Activated CD8-positive, alpha-beta memory T cell treated with anti-CD3 and anti-CD28 coated beads for 48 hours (primary cell): ENCODE results near the gene DHRS13.

Experiments
- DNase-seq, 3 experiments: peaks; one replicate each; pipeline ENCODE4 v3.0.0-alpha.2; 2020; ENCODE audit warnings: low read depth in 2 of 3, low spot score in 2 of 3

The DHRS13 gene

DNA sequence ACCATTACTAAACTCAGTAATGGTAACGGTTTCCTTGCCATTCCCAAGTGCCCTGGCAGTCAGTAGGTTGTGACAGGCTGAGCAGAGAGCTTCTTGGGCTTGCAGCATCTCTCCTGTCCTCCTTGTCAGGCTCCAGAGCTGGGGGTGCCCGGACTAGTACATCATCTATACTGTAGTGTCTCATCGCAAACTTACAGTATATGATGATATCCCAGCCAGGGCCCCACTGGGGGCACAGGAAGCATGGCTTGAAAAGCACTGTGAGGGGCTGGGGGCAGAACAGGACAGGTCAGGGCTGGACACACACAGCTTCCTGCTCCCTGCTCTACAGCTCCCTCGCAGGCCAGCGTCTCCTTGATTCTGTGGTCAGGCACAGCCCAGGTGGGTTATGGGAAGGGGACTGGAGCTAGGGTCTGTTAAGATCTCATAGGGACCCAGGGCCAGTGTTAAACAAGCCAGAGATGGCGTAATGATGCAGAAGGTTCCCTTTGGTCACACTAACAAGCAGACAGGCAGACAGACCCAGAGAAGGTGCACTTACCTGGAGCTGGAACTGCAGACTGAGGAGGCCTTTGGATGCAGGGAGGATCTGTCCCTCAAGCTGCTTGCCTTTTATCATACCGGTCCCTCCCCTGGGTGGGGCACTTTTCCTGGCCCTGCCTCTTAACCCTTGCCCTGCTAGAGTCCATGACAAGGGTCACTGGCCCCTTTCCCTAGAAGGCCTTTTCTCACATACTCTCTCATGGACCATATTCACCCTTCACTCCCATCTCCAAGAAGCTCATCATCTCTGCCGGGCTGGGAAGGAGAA lies 41.3 kb downstream of the DHRS13 start:
- no peak for DNase-seq

DNA sequence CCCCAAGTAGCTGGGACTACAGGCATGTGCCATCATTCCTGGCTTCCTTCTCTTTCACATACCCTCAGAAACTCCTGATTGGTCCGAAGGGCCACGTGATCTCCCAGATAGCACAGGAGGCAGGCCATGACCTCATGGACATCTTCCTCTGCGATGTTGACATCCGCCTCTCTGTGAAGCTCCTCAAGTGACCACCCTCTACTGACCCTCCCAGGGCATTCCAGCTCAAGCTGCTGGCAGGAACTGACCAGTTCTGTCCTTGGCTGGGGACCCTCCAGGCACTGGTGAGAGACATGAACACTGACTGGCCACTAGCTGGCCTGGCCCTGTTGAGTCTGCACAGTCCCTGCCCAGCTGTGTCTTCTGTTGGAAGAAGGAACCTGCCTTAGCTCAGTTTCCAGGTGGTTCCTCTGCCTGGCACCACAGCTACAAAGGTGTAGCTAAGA lies 42.5 kb downstream of the DHRS13 start:
- DNase-seq = no peak

DNA sequence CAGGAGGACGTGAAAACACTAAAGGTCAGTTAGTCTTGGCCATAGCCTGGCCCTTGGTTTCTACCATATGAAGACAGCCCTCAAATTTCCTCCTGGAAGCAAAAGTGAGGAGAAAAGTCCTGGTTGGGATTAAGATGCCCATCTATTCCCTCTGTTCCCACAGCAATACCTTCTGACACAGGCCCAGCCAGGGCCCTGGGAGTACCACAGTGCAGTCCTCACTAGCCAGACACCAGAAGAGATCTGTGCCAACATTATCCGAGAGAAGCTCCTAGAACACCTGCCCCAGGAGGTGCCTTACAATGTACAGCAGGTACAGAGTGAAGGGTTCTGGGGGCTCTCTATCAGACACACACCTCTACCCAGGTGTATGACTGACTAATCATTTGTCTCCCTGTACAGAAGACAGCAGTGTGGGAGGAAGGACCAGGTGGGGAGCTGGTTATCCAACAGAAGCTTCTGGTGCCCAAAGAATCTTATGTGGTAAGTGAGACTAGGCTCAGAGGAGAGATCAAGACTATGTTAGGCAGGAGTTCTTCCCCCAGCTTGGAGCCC lies 44.0 kb downstream of the DHRS13 start:
- DNase-seq = no peak

DNA sequence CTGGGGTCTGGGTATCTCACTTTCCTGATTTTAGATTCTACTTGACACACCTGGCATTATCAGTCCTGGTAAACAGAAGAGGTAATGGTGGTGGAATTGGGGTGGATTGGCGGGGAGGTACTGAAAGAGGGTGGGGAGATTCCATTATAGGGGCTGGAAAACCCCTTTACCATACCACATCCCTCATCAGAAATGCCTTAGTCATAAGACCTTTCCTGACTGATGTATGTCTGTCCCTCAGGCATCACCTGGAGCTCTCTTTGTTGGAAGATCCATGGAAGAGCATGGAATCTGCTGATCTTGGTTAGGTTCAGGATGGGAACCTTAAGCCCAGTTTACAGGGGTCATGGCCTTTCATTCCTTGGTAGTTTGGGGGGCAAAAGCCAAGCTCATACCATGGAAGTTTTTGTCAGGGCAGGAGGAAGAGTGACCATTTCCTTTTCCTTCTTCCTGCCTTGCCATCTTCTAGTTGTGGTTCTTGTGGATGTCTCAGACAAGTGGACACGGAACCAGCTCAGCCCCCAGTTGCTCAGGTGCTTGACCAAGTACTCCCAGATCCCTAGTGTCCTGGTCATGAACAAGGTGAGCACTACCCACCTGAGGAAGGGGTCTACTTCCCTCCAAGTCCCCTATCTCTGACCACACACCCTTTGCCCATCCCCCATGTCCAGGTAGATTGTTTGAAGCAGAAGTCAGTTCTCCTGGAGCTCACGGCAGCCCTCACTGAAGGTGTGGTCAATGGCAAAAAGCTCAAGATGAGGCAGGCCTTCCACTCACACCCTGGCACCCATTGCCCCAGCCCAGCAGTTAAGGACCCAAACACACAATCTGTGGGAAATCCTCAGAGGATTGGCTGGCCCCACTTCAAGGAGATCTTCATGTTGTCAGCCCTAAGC lies 44.7 kb downstream of the DHRS13 start:
- no peak for DNase-seq

DNA sequence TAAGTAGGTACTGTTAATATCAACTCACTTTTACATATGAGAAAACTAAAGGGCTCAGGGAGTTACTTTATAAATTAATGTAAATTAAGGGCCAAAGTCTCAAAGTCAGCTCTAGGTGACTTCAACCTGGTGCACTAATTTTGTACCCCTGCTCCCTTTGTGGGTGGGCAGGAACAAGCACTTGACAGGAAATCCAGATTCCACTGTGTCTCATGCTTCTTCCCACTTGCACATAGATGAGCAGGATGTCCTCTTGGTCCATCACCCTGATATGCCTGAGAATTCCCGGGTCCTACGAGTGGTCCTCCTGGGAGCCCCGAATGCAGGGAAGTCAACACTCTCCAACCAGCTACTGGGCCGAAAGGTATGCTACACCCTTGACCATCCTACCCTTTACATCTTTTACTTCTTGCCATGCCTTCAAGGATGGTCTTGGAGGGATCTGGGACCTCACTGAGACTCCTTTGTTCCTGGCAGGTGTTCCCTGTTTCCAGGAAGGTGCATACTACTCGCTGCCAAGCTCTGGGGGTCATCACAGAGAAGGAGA lies 46.8 kb downstream of the DHRS13 start:
- DNase-seq = no peak

DNA sequence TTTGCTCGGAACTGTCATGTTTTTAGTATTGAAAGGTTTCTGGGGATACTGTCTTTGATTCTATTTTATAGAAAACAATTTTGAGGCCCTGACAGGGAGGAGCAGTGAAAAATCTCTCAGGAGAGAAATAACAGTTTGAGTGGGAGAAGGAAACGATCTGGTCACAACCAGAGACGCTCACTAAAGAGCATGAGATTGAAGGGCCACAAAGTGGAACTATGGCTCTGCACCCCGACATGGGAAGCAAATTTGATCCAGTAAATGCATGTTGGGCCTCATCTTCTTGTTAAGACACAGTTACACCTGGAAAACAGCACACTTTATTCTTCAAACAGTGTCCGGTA lies 47.6 kb downstream of the DHRS13 start:
- DNase-seq = no peak

DNA sequence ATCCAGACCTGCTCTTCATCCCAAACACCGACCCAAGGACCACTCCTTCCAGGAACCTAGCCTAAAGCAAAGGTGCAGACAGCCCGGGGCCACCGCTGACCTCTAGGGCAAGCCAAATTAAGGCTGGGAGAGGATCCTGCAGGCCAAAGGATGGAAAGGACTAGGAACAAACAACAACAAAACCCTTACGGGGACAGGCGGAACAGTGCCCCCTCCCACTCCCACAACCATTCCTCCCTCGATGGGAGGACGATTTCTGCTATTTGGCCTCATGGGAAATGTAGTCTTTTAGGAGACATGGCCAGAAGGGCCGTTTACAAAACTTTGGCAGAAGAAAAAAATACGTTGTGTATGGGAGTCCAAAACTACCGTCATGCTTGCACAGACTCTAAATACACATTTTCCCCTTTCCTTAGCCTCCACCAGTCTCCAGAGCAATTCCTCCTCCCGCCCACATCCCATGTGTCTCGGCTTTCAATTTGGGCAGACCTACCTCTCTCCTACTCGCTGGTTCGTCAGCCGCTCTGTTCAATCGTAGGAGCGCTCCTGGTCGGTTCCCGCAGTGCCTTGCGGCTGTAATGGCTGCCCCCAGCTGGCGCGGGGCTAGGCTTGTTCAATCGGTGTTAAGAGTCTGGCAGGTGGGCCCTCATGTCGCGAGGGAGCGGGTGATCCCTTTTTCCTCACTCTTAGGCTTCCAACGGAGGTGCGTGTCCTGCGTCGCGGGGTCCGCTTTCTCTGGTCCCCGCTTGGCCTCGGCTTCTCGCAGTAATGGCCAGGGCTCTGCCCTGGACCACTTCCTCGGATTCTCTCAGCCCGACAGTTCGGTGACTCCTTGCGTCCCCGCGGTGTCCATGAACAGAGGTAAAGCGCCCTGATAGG lies 48.2 kb downstream of the DHRS13 start, which contains the start of gene ERAL1:
Gene ERAL1, plus strand, starts transcription at position 560 of the 879 bp plus-strand sequence. Its CDS starts 19 bp downstream, at position 579.
- DNase-seq = peak; percentile 59 to 71 (median 62)

DNA sequence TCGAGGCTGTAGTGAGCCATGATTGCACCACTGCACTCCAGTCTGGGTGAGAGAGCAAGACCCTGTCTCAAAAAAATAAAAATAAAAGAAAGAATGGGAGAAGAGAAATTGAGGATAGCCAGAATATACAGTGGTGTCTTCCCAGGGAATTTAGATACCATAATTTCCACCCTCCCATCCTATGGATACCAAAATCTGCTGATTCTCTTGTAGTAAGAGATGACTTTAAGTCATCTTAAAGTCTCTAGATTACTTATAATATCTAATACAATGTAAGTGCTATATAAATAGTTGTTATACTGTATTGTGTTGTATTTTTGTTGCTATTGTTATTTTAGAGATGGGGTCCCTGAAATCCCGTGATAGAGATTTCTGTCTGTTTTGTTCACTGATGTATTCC lies 49.6 kb downstream of the DHRS13 start:
- DNase-seq = no peak

DNA sequence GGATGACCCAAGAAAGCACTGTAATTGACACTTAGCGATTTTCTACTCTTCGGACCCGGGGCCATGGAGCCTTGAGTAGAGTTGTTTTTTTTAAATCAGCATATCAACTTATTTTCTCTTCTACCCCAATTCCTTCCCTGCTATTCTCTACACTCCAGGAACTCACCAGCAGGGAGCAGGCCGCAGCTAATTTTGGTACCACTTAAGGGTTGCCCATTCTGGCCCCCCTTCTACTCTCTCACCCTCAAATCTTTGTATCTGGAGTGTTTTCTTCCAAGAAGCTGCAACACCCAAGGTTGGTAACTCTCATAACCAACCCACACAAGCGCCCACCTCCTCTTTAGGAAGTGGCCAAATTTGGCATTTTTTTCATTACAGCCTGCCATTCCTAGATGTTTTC lies 53.6 kb downstream of the DHRS13 start:
- DNase-seq = no peak

DNA sequence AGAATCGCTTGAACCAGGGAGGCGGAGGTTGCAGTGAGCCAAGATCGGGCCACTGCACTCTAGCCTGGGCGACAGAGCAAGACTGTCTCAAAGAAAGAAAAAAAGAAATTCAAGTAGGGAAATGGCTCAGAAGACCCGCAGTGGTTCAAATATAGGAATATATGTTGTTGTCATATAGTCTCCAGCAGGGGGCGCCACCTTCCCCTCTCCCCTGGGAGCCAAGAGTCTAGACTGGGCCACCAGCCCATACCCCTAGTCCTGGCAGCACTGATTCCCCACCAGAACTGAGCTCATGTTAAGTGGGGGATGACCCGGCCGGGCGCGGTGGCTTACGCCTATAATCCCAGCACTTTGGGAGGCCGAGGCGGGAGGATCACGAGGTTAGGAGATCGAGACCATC lies 54.2 kb downstream of the DHRS13 start:
- DNase-seq = peak in 2 of 3 experiments; percentile 39 to 67
